Body of pancreas (tissue), 4 donors: ENCODE results near the gene COBL. TPM values are rescaled to one million over a fixed set of nuclear protein-coding genes. Genes with fewer than 3 reads are reported as not detected.

Experiments
- ATAC-seq: fragments of 150-250 bp; one replicate; pipeline ENCODE4 v1.9.1; 2016
- DNase-seq, 4 donors: peaks; one replicate each; pipeline ENCODE4 v3.0.0-alpha.2; 2019
- H3K27ac ChIP-seq, 4 donors: fragments of 200-600 bp; sonication (generic); 1 replicate in 3 of 4; 2 replicates in 1 of 4; pipeline versions ENCODE4 v1.5.1 to v1.6.1; 2016 to 2019; ENCODE audit warnings: mild to moderate bottlenecking in 1 of 4, mixed read lengths in 1 of 4, moderate library complexity in 1 of 4
- H3K27me3 ChIP-seq, 2 donors: fragments of 200-600 bp; sonication (generic); one replicate each; pipeline ENCODE4 v1.6.0; 2016; ENCODE audit warnings: mild to moderate bottlenecking in 1 of 2
- H3K36me3 ChIP-seq, 2 donors: fragments of 200-600 bp; sonication (generic); replicated peaks in 1 of 2; 2 replicates each; pipeline ENCODE4 v1.5.1; 2016; ENCODE audit warnings: low read depth in 2 of 2; ENCODE audit not compliant: insufficient read depth in 1 of 2
- H3K4me1 ChIP-seq: fragments of 200-600 bp; sonication (generic); one replicate; pipeline ENCODE4 v1.6.0; 2016
- H3K4me3 ChIP-seq, 2 donors: fragments of 200-600 bp; sonication (generic); 1 replicate in 1 of 2; 2 replicates in 1 of 2; pipeline ENCODE4 v1.5.1; 2016 to 2019
- H3K9me3 ChIP-seq, 3 donors: fragments of 200-600 bp; sonication (generic); 1 replicate in 2 of 3; 2 replicates in 1 of 3; pipeline ENCODE4 v1.5.1; 2016
- POLR2A ChIP-seq, 3 donors: fragments of 450-650 bp; IDR thresholded peaks; one replicate each; pipeline ENCODE4 v1.6.1; 2016; ENCODE audit warnings: antibody characterized with exemption in 3 of 3, mild to moderate bottlenecking in 2 of 3
- WGBS, 2 donors: methylation state at CpG; one replicate each; pipeline ENCODE4 v1.1.5; 2017; 5-methylcytosine and 5-hydroxymethylcytosine counted together
- intact Hi-C: fragments of 100-400 bp; cut with DNase I; formaldehyde crosslinking; loops from one replicate; pipeline ENCODE4 v1.15.1; 2023
- total RNA-seq, 2 donors: library from RNA; depleted of rRNA; stranded (reverse); fragments of >200 nt; gene quantifications; one replicate each; pipeline ENCODE4 v1.1.0, GENCODE V29; 2016
- TF ChIP-seq, protein P1 (sequence below), 7 experiments: fragments of 450-650 bp in 4 of 7; fragments of 200-600 bp in 3 of 7; sonication (generic) in 3 of 7; IDR thresholded peaks; one replicate each; pipeline ENCODE4 v1.5.1; 2016 to 2019; ENCODE audit warnings: antibody characterized with exemption in 7 of 7

Gene COBL
- total RNA-seq, 2 donors from 2014 or later: 22.3 to 25.4 TPM

DNA sequence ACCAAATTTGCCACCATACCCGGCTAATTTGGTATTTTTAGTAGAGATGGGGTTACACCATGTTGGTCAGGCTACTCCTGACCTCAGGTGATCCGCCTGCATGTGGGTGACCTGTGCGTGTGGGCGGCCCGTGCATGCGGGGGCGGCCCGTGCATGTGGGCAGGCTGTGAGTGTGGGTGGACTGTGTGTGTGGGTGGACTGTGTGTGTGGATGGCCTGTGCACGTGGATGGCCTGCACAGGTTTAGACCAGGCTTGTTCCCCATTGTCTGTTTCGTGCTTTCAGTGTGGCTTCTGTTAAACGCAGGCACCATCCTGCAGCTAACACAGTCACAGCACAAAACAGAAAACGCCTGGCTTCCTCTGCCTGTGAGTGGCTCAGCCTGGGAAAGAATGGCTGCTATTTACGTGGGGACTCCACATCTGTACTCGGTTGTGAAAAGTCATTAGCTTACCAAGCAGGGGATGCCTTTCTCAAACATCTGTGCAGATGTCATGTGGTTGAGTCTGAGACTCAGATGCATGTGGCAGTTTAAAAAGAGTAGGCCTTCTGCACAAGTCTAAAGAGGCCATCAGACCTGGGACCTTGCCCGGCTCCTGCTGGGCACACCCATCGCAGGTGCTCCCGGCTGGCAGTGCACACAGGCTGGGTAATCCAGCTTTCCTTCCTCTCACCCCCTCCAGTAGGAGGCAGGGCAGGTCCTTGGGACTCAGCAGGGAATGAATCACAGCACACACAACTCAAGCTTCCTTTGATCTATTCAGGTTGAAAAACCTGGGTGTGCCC is 91.6 kb downstream of the COBL start:
- H3K27me3 ChIP-seq: no peaks in the 10 kb centered on the region
- intact Hi-C loops: loop anchor here (10.0 kb wide), 1 partner anchor 140 kb away; no protein-coding TSS in a partner anchor
- H3K4me3 ChIP-seq: no peak overlapping the region
- ATAC-seq: peak; percentile 80
- H3K27ac ChIP-seq: no peak overlapping the region
- WGBS, 2 donors: 58 to 69% methylated on average over 17 of the region's 17 CpGs
- peaks cover 6% of the 10 kb centered on the region for H3K4me1 ChIP-seq
- H3K36me3 ChIP-seq: no peaks in the 10 kb centered on the region
- no peaks in the 10 kb centered on the region for H3K9me3 ChIP-seq
- peak; percentile 67 to 79 (median 76) for DNase-seq
- TF ChIP-seq, protein P1, sequence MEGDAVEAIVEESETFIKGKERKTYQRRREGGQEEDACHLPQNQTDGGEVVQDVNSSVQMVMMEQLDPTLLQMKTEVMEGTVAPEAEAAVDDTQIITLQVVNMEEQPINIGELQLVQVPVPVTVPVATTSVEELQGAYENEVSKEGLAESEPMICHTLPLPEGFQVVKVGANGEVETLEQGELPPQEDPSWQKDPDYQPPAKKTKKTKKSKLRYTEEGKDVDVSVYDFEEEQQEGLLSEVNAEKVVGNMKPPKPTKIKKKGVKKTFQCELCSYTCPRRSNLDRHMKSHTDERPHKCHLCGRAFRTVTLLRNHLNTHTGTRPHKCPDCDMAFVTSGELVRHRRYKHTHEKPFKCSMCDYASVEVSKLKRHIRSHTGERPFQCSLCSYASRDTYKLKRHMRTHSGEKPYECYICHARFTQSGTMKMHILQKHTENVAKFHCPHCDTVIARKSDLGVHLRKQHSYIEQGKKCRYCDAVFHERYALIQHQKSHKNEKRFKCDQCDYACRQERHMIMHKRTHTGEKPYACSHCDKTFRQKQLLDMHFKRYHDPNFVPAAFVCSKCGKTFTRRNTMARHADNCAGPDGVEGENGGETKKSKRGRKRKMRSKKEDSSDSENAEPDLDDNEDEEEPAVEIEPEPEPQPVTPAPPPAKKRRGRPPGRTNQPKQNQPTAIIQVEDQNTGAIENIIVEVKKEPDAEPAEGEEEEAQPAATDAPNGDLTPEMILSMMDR (IDR thresholded peaks at IDR 0.05): peak; percentile 34 to 82 (median 59)
- no peak for TF ChIP-seq POLR2A (IDR thresholded peaks at IDR 0.05)

DNA sequence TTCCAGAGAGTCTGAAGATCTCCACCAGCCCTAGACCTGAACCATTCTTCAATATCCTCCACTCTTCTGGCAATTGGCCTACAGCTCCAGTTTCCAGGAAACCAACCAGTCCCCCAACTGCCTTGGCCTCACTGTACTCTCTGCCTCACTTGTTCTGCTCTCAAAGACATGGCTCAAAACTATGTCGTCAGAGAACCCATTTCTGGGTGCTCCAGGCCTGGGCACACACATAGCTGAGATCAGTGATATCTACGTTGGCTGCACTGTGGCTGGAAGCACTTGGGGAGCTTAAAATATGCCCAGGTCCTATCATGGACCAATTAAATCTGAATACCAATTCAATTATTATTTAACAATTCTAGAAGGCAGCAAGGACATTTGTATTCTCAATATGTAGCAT is 93.1 kb downstream of the COBL start:
- TF ChIP-seq, protein P1 (IDR thresholded peaks at IDR 0.05): no peak
- no peak for TF ChIP-seq POLR2A (IDR thresholded peaks at IDR 0.05)
- Histone ChIP-seq H3K36me3 (no peaks in the 10 kb centered on the region), H3K27me3 (no peaks in the 10 kb centered on the region), H3K27ac (no peak overlapping the region), H3K4me1 (no peaks in the 10 kb centered on the region), H3K9me3 (no peaks in the 10 kb centered on the region), H3K4me3 (no peak overlapping the region)
- intact Hi-C loops: loop anchor here (10.0 kb wide), 1 partner anchor 141 kb away; no protein-coding TSS in a partner anchor
- 85 to 89% methylated on average over 2 of the region's 2 CpGs for WGBS, 2 donors
- ATAC-seq: no peak
- DNase-seq: no peak

DNA sequence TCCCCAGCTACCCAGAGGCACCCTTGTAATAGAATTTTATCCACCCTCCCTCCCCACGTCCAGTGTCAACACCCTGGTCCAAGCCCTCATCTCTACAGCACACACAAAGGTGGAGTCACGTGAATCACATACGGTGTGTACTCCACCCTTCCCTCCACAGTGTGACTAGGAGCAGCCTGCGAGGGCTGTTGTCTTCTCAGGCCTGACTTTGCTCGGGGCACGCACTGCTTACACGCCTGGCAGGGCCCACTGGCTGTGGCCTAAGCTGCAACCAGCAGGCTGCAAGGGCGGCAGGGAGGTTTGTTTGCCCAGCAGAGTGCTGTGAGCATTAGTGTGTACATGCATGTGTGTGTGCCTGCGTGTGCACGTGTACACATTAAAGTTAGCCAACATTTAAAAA is 93.7 kb downstream of the COBL start:
- Histone ChIP-seq H3K36me3 (no peaks in the 10 kb centered on the region), H3K9me3 (no peaks in the 10 kb centered on the region), H3K4me1 (no peaks in the 10 kb centered on the region), H3K27me3 (no peaks in the 10 kb centered on the region), H3K27ac (no peak overlapping the region), H3K4me3 (no peak overlapping the region)
- no peak for DNase-seq
- 86 to 87% methylated on average over 9 to 10 of the region's 10 CpGs for WGBS, 2 donors
- intact Hi-C loops: loop anchor here (10.0 kb wide), 1 partner anchor 142 kb away; no protein-coding TSS in a partner anchor
- ATAC-seq: no peak
- no peak for TF ChIP-seq POLR2A (IDR thresholded peaks at IDR 0.05)
- TF ChIP-seq, protein P1 (IDR thresholded peaks at IDR 0.05): no peak

DNA sequence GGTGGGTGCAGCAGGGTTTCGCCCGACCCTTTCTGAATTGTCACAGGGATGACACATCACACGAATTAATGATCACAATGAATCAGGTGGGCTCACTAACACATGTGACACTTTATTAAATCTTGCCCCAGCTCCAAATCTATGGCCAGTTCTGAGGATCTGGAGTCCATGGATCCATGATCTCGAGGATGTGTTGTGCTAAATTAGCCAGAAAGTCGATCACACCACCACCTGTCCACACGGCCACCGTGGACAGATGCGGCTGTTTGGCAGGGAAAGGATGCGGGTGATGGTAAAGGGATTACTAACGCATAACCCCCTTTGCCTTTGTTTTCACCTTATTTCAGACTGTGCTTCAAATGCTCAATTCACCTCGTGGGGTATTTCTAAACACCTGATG is 96.4 kb downstream of the COBL start:
- Histone ChIP-seq H3K27ac (no peak overlapping the region), H3K36me3 (no peaks in the 10 kb centered on the region), H3K4me3 (no peak overlapping the region), H3K9me3 (no peaks in the 10 kb centered on the region), H3K4me1 (no peaks in the 10 kb centered on the region), H3K27me3 (no peaks in the 10 kb centered on the region)
- intact Hi-C loops: loop anchor here (10.0 kb wide), 1 partner anchor 145 kb away; no protein-coding TSS in a partner anchor
- 77 to 81% methylated on average over 11 of the region's 11 CpGs for WGBS, 2 donors
- no peak for TF ChIP-seq POLR2A (IDR thresholded peaks at IDR 0.05)
- TF ChIP-seq, protein P1 (IDR thresholded peaks at IDR 0.05): no peak
- ATAC-seq (no peak), DNase-seq (no peak)
